GM19324 (cell line): ENCODE data around the gene ZNF804B.
"Not testable (repeated sequence)": the region's sequence is repeated elsewhere in the genome, so short reads cannot be mapped to it uniquely, and the experiment has no call there.

Source experiments
- ATAC-seq: cut with Tn5 transposase; IDR thresholded peaks from one replicate; pipeline ENCODE4 v1.9.1; 2021; ENCODE audit warnings: mild to moderate bottlenecking, moderate library complexity; ENCODE audit not compliant: unreplicated experiment, low FRiP score

ZNF804B gene

DNA sequence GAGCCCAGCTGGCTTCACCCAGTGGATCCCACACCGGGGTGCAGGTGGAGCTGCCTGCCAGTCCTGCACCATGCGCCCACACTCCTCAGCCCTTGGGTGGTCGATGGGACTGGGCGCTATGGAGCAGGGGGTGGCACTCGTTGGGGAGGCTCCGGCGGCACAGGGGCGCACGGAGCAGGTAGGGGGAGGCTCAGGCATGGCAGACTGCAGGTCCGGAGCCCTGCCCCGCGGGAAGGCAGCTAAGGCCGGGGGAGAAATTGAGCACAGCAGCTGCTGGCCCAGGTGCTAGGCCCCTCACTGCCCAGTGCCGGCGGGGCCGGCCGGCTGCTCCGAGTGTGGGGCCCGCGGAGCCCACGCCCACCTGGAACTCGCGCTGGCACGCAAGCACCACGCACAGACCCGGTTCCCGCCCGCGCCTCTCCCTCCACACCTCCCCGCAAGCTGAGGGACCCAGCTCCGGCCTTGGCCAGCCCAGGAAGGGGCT, 469.2 kb downstream of the ZNF804B start:
- not testable (repeated sequence) for ATAC-seq

DNA sequence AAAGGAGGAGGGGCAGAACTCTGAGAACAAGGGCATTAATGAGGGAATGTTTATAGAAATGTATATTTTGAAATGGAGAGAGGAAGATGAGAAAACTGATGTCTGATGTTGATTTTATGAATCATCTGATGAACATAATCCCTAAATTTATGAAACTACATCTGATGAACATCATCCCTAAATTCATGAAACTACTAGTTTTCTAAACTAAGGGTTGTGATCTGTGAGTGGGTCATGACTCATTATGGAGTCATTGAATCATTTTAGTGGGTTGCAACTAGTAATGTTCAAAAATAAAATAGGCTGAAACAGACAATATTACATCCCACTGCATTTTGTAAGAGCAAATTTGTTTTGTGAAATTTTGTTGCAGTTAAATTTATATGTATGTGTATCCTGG, 478.7 kb downstream of the ZNF804B start:
- no peak for ATAC-seq

GRCh38 chr7:89246196-89246595, 486.7 kb downstream of the ZNF804B start:
- ATAC-seq: no peak

DNA sequence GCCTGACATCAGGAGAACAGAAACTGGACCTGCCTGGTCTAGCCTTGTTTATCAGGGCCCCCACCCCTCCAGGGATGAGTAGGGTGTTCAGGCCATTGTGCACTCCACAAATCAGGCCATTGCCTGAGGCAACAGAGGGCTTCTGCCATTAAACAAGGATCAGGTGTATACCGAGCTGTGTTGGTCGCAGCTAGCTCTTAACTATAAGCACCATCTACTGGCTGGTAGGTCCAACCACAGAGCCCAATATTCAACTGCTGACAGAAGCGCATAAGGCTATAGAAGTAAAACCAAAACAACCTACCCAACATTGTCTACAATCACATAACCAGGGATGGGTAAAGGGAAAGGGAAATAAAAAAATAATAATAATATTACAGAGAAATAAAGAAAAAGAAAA, 487.7 kb downstream of the ZNF804B start:
- ATAC-seq: no peak

DNA sequence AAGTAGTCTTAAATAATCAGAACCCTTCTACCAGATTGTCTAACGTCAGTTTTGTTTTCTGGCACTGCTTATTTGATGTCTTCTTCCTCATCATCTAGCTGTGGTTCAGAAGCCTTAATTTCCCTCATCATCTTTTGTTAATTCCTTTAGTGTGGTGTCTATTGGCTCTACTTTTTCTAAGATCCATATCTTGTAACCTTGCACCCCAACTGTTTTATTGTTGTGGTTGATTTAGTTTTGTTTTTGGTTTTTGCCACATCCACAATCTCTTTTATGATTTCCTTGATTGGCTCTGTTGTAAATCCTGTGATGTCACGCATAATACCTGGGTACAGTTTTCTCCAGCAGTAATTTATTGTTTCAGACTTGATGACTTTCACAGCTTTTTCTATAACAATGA, 499.6 kb downstream of the ZNF804B start:
- ATAC-seq: no peak

- no peak for ATAC-seq
Measured at GRCh38 chr7:89264126-89264525, 504.6 kb downstream of the ZNF804B start.

DNA sequence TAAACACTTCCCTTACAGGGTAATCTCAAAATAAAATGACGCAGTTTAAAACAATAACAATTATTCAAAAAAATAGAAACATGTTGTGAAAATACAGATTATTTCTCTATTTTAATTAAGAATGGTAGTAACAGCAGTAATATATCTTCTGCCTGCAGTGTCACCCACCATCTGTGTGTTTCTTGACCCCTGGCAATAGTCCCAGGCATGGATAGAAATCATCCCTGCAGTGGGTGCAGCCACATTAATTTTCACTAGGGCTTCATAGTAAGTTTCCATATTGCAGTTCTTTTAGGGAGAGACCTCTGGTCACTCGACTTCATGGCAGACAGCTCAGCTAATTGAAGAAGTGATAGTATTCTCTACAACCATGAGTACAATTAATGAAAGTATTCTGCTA, 506.1 kb downstream of the ZNF804B start:
- no peak for ATAC-seq

GRCh38 chr7:89283302-89283701, 523.8 kb downstream of the ZNF804B start:
- no peak for ATAC-seq

GRCh38 chr7:89308535-89308934, 549.0 kb downstream of the ZNF804B start:
- ATAC-seq: no peak

GRCh38 chr7:89311886-89312285, 552.4 kb downstream of the ZNF804B start:
- no peak for ATAC-seq

DNA sequence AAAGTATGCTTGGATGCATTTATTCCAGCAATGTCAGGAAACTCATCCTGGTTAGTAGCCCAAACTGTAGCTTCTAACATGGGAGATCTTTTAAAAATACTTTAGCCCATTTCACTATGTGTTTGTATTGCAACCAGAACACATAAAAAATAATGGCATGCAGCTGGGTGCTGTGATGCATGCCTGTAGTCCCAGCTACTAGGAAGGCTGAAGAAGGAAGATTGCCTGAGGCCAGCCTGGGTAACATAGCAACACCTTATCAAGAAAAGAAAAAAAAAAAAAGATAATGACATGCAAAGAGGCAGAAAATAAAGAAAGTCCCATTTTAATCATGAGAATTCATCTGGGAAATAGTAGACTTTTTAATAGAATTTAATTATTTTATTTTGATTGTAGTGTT, 553.1 kb downstream of the ZNF804B start:
- ATAC-seq: no peak

- ATAC-seq: no peak
Measured at GRCh38 chr7:89316584-89317251, 557.2 kb downstream of the ZNF804B start.

- no peak for ATAC-seq
Measured at GRCh38 chr7:89332026-89332425, 572.5 kb downstream of the ZNF804B start.

DNA sequence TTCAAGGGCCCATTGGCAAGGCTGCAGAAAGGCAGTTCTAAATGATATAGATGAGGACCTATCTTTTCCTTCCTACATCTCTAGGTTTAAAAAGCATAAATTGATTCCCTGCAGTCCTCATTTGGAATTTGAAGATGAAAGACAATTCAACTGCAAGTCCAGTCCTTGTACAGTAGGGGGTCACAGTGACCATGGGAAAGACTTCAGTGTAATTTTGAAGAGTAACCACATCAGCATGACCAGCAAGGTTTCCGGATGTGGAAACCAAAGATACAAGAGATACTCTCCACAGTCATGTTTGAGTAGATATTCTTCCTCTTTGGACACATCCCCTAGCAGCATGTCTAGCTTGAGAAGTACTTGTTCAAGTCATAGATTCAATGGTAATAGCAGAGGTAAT, 575.3 kb downstream of the ZNF804B start:
- ATAC-seq: no peak

DNA sequence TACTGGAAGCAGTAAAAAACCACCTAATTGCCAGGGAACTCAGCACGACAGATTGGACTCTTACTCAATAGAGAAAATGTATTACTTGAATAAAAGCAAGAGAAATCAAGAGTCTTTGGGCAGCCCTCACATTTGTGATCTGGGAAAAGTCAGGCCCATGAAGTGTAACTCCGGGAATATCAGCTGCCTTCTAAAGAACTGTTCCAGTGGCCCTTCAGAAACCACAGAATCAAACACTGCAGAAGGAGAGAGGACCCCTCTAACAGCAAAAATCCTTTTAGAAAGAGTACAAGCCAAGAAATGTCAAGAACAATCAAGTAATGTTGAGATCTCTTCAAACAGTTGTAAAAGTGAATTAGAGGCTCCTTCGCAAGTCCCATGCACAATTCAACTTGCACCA, 576.0 kb downstream of the ZNF804B start:
- no peak for ATAC-seq

DNA sequence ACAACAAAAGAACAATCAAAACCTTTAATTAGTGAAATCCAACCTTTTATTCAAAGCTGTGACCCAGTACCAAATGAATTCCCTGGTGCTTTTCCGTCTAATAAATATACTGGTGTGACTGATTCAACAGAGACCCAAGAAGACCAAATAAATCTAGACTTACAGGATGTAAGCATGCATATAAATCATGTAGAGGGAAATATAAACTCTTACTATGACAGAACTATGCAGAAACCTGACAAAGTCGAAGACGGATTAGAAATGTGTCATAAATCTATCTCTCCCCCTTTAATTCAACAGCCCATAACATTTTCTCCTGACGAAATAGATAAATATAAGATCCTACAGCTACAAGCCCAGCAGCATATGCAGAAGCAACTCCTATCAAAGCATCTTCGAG, 576.6 kb downstream of the ZNF804B start:
- ATAC-seq: no peak

DNA sequence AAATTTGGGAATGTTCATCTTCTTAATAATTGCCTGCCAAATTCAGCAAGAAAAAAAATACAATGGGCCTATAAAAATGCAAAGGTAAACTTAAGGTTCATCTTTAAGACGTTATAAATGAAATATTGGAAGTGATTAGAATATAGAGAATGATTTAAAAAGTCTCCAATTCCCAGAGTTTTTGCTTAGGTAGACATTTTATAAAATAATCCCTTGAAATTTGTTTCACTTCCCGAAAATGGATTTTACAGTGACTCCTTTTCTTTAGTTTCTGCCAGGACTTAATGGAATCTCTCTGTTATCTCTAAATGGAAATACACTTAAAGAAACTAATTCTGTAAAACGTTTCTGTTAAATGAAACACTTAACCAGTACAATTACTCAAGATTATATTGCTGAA, 580.2 kb downstream of the ZNF804B start:
- ATAC-seq: no peak

- no peak for ATAC-seq
Measured at GRCh38 chr7:89357121-89357520, 597.6 kb downstream of the ZNF804B start.

- ATAC-seq: no peak
Measured at GRCh38 chr7:89377219-89377618, 617.7 kb downstream of the ZNF804B start.

GRCh38 chr7:89385411-89385810, 625.9 kb downstream of the ZNF804B start:
- ATAC-seq: no peak
